SK-N-MC (cell line): ENCODE results near the gene CDC42EP4.

Experiments used
- EZH2 ChIP-seq: fragments of 200-600 bp; sonication (generic); IDR thresholded peaks from one replicate; pipeline ENCODE4 v1.6.1; 2017; ENCODE audit warnings: antibody characterized with exemption
- FOXP2 ChIP-seq: optimal IDR thresholded peaks from 2 replicates; pipeline ENCODE3; 2011; ENCODE audit warnings: mild to moderate bottlenecking, moderate library complexity; ENCODE audit not compliant: insufficient read depth; ENCODE audit errors: extremely low read length, control extremely low read depth
- POLR2AphosphoS5 ChIP-seq: IDR thresholded peaks from 2 replicates; pipeline ENCODE4 v1.6.1; 2012; ENCODE audit warnings: mild to moderate bottlenecking, low read depth, low read length, borderline replicate concordance

DNA sequence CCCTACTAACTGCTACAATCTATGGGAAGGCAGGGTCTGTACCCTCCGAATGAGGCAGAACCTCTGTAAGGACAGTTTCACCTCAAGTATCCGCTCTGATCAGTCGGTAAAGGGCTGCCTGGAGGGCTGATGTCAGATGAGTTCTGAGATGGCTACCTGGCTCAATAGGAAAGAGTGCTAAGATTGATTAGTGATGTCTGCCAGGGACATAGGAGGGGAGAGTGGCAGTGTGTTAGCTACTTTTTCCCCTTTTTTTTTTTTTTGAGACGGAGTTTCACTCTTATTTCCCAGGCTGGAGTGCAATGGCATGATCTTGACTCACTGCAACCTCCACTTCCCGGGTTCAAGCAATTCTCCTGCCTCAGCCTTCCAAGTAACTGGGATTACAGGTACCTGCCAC is 39.1 kb upstream of the CDC42EP4 start:
- no peak for TF ChIP-seq POLR2AphosphoS5
- no peak for TF ChIP-seq EZH2
- TF ChIP-seq FOXP2, result no peak
